Stomach (tissue), 4 donors: ENCODE measurements around the gene SEC24D.

ENCODE experiments used
- CTCF ChIP-seq, 7 experiments: fragments of 450-650 bp in 4 of 7; fragments of 200-600 bp in 3 of 7; sonication (generic) in 3 of 7; IDR thresholded peaks; one replicate each; pipeline ENCODE4 v1.5.1; 2016 to 2019; ENCODE audit warnings: antibody characterized with exemption in 7 of 7, control low read depth in 2 of 7, mild to moderate bottlenecking in 1 of 7
- EP300 ChIP-seq: sonication (generic); formaldehyde crosslinking; IDR thresholded peaks from one replicate; pipeline ENCODE4 v1.6.1; 2017; ENCODE audit warnings: antibody characterized with exemption
- POLR2AphosphoS5 ChIP-seq, 3 donors: sonication (generic); formaldehyde crosslinking; IDR thresholded peaks; one replicate each; pipeline ENCODE4 v1.6.1; 2016; ENCODE audit warnings: antibody characterized with exemption in 3 of 3

- no peak for TF ChIP-seq CTCF (IDR thresholded peaks at IDR 0.05)
- no peak for TF ChIP-seq EP300
- TF ChIP-seq POLR2AphosphoS5 (IDR thresholded peaks at IDR 0.05): no peak
These were observed 159.8 kb downstream of the SEC24D start for GRCh38 chr4:118676128-118676527.
